Neural crest cell (in vitro differentiated cells): ENCODE measurements around the gene LITAFD. TPM values are rescaled to one million over a fixed set of nuclear protein-coding genes. Genes with fewer than 3 reads are reported as not detected.
A peak's percentile ranks its signal among the peaks of the same experiment; 100 is the strongest.

Source experiments
- DNase-seq: peaks from one replicate; pipeline ENCODE4 v3.0.0; 2021; ENCODE audit warnings: low read depth, mixed read lengths, low spot score
- H3K27ac Mint-ChIP-seq: one replicate; pipeline ENCODE4 v1.8.0; 2021; ENCODE audit warnings: mild to moderate bottlenecking, mixed read lengths; ENCODE audit not compliant: unreplicated experiment
- H3K27me3 Mint-ChIP-seq: 2 replicates; pipeline ENCODE4 v1.8.0; 2021; ENCODE audit warnings: low read depth, mild to moderate bottlenecking, mixed read lengths
- H3K36me3 Mint-ChIP-seq: 2 replicates; pipeline ENCODE4 v1.8.0; 2021; ENCODE audit warnings: low read depth, mild to moderate bottlenecking, mixed read lengths
- H3K4me1 Mint-ChIP-seq: 2 replicates; pipeline ENCODE4 v1.8.0; 2021; ENCODE audit warnings: mixed read lengths
- H3K4me3 Mint-ChIP-seq: one replicate; pipeline ENCODE4 v1.8.0; 2021; ENCODE audit warnings: mild to moderate bottlenecking, mixed read lengths
- H3K9me3 Mint-ChIP-seq: 2 replicates; pipeline ENCODE4 v1.8.0; 2021; ENCODE audit warnings: mixed read lengths
- total RNA-seq: library from RNA; stranded (reverse); gene quantifications from 2 replicates; pipeline ENCODE4 v1.2.1, GENCODE V29; 2021
- TF ChIP-seq, protein P1 (sequence below): fragments of 200-600 bp; sonication (generic); conservative IDR thresholded peaks from 2 replicates; pipeline ENCODE4 v1.5.0; 2021; ENCODE audit warnings: antibody characterized with exemption, mild to moderate bottlenecking

Gene LITAFD
- total RNA-seq, 1 donor from 2014 or later: not detected

DNA sequence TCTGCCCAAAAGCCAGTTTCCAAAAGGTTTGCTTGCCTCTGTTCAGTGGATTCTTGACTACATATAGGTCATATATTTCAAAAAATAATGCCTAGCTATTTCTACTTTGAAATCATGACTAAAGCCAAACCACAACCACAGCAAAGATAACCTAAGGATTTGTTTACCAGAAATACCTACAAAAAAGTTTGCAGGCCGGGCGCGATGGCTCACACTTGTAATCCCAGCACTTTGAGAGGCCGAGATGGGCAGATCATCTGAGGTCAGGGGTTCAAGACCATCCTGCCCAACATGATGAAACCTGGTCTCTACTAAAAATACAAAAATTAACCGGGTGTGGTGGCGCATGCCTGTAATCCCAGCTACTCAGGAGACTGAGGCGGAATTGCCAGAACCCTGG, 28.5 kb upstream of the LITAFD start:
- Mint-ChIP-seq H3K9me3 (no peaks in the 10 kb centered on the region), H3K36me3 (peaks cover 10% of the 10 kb centered on the region), H3K4me1 (peaks cover 17% of the 10 kb centered on the region), H3K27ac (no peak overlapping the region), H3K4me3 (peak overlapping the region; percentile 10), H3K27me3 (peaks cover 2% of the 10 kb centered on the region)
- TF ChIP-seq, protein P1, sequence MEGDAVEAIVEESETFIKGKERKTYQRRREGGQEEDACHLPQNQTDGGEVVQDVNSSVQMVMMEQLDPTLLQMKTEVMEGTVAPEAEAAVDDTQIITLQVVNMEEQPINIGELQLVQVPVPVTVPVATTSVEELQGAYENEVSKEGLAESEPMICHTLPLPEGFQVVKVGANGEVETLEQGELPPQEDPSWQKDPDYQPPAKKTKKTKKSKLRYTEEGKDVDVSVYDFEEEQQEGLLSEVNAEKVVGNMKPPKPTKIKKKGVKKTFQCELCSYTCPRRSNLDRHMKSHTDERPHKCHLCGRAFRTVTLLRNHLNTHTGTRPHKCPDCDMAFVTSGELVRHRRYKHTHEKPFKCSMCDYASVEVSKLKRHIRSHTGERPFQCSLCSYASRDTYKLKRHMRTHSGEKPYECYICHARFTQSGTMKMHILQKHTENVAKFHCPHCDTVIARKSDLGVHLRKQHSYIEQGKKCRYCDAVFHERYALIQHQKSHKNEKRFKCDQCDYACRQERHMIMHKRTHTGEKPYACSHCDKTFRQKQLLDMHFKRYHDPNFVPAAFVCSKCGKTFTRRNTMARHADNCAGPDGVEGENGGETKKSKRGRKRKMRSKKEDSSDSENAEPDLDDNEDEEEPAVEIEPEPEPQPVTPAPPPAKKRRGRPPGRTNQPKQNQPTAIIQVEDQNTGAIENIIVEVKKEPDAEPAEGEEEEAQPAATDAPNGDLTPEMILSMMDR: no peak
- no peak for DNase-seq

DNA sequence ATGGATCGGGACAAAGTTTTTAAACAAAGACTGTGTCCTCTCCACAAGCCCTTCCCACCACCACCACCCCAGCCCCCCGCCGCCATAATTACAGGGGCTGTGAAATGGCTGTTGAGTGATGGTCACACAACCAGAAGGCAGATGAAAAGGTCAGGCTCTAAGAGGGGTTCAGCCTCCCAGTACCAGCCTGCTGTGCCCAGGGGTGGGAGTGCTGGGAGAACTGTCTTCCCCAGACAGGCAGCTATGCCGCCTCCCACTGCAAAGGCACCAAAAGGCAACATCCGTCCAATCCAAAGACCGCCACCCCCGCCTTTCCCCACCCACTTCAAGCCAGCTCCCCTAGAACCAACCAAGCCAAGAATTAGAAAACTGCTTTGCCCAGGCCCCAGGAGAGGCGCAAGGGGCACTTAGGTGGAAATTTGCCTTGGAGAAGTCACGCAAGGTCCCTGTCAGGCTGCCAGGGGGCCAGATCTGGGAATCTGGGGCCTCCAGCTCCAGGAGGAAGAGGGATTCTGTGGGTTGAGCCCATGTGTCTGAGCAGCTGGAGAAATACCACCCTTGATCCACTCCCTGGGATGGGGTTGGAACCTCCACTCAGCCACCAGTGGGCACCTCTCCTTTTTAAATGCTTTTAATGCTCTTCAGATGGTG, 27.7 kb upstream of the LITAFD start:
- H3K9me3 Mint-ChIP-seq: no peaks in the 10 kb centered on the region
- H3K4me3 Mint-ChIP-seq: no peak overlapping the region
- no peak for DNase-seq
- H3K4me1 Mint-ChIP-seq: peaks cover 17% of the 10 kb centered on the region
- no peaks in the 10 kb centered on the region for H3K27me3 Mint-ChIP-seq
- TF ChIP-seq, protein P1: no peak
- no peak overlapping the region for H3K27ac Mint-ChIP-seq
- H3K36me3 Mint-ChIP-seq: peaks cover 13% of the 10 kb centered on the region

DNA sequence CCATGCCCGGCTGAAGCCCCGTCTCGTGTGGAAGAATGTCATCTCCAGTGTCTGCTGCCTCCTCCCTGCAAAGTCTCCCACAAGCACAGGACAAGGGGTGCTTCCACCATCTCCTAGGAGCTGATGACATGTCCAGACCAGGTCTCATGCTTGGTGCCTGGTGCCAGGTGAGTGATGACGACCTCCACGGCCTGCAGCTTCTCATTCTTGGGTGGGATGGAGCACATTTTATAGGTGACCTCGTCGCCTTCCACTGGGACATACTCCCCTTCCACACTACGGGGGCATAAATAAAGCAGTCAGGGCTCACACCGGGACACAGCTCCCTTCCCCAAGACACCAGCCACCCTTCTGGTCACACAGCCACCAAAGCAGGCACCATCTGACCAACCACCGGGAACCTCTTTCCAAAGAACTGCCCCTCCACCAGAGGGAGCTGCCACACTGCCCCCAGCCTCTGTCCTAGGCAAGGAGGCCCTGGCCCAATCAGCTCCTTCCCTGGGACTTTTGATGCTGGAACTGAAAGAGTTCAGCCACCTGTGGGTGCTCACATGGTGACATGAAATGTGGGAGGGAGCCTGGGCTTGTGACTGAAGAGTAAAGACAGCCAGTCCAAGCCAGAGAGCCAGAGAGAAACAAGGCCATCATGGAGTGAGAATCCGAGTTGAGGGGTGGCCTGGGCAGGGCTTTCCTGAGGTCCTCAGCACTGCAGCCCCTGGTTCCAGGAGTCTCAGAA, 26.9 kb upstream of the LITAFD start:
- Mint-ChIP-seq H3K4me3 (no peak overlapping the region), H3K27ac (no peak overlapping the region)

DNA sequence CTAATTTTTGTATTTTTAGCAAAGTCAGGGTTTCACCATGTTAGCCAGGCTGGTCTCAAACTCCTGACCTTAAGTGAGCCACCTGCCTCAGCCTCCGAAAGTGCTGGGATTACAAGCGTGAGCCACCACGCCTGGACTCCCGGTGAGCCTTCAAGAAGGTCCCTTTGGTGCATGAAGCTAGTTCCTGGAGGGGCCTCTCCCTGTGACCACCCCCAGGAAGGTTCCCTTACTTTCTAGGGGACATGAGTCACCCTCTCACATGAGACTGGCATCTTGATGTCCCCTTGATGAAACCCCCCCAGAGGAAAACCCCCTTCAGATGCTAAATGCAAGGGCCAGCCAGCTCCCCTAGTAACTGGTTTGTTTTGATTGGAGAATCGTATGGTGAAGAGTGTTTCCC, 26.2 kb upstream of the LITAFD start:
- Mint-ChIP-seq H3K4me3 (no peak overlapping the region), H3K27ac (no peak overlapping the region), H3K9me3 (no peaks in the 10 kb centered on the region), H3K27me3 (no peaks in the 10 kb centered on the region), H3K4me1 (peaks cover 16% of the 10 kb centered on the region), H3K36me3 (peaks cover 9% of the 10 kb centered on the region)
- DNase-seq: no peak
- TF ChIP-seq, protein P1: no peak

More for the DNA sequence above, 26.9 kb upstream of the LITAFD start:
- Mint-ChIP-seq H3K4me1 (peaks cover 12% of the 10 kb centered on the region), H3K9me3 (no peaks in the 10 kb centered on the region), H3K27me3 (no peaks in the 10 kb centered on the region), H3K36me3 (peaks cover 13% of the 10 kb centered on the region)
- no peak for DNase-seq
- TF ChIP-seq, protein P1: peak; percentile 34

DNA sequence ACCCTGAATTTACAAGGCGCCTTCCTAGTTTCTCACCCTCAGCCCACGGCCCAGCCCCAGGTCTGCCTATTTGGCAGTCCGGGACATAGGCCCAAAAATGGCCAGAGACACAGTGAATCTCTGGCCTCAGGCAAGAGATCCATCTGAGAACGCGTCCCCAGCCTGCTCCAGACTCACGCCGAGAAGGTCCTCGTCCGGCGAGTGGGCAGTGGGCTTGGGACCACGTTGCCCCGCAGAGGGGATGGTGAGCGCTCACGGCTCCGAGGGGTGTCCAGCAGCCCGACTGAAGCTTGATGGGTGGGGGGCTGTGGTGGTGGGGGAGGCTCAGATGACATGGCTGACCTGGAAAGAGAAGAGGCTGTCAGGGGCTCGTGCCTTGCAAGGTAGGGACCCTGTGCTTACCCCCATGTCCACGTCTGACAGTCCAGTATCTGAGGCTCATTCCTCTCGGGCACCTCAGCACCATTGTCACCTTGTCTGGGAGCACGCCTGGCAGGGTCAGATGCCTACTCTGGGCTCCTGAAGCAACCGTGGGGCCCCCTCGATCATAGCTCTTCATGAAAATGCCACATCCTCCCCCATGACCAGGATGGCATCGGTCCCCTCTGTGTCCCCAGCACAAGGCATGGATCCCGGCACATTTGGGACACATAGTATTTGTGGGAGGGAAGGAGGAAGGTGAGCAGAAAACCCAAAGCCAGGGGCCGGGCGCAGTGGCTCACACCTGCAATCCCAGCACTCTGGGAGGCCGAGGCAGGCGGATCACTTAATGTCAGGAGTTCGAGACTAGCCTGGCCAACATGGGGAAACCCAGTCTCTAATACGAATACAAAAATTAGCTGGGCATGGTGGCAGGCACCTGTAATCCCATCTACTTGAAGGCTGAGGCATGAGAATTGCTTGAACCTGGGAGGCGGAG, 22.9 kb upstream of the LITAFD start:
- Mint-ChIP-seq H3K4me1 (peaks cover 25% of the 10 kb centered on the region), H3K27me3 (peaks cover 2% of the 10 kb centered on the region), H3K36me3 (peaks cover 9% of the 10 kb centered on the region), H3K9me3 (no peaks in the 10 kb centered on the region), H3K27ac (no peak overlapping the region), H3K4me3 (peak overlapping the region; percentile 11)
- no peak for DNase-seq
- TF ChIP-seq, protein P1: no peak
